Suprapubic skin (tissue), 4 donors: ENCODE results near the gene RAB11FIP2. TPM values are rescaled to one million over a fixed set of nuclear protein-coding genes. Genes with fewer than 3 reads are reported as not detected.

ENCODE experiments used
- DNase-seq, 2 donors: peaks; one replicate each; pipeline ENCODE4 v3.0.0-alpha.2; 2019; ENCODE audit warnings: low spot score in 2 of 2
- H3K27ac ChIP-seq: fragments of 200-600 bp; sonication (generic); one replicate; pipeline ENCODE4 v1.5.1; 2019
- H3K27me3 ChIP-seq: fragments of 200-600 bp; sonication (generic); one replicate; pipeline ENCODE4 v1.5.1; 2019
- H3K36me3 ChIP-seq: fragments of 200-600 bp; sonication (generic); one replicate; pipeline ENCODE4 v1.5.1; 2019
- H3K4me1 ChIP-seq: fragments of 200-600 bp; sonication (generic); one replicate; pipeline ENCODE4 v1.5.1; 2019
- H3K4me3 ChIP-seq: fragments of 200-600 bp; sonication (generic); one replicate; pipeline ENCODE4 v1.5.1; 2019; ENCODE audit warnings: mild to moderate bottlenecking
- H3K9me3 ChIP-seq: fragments of 200-600 bp; sonication (generic); one replicate; pipeline ENCODE4 v1.5.1; 2019
- CTCF ChIP-seq, 2 donors: fragments of 200-600 bp in 1 of 2; fragments of 450-650 bp in 1 of 2; sonication (generic) in 1 of 2; IDR thresholded peaks; one replicate each; pipeline ENCODE4 v1.5.1; 2016 to 2019; ENCODE audit warnings: antibody characterized with exemption in 2 of 2, mild to moderate bottlenecking in 1 of 2, moderate library complexity in 1 of 2
- EP300 ChIP-seq: sonication (generic); formaldehyde crosslinking; IDR thresholded peaks from one replicate; pipeline ENCODE4 v1.6.1; 2017; ENCODE audit warnings: antibody characterized with exemption
- POLR2A ChIP-seq, 2 donors: fragments of 450-650 bp; IDR thresholded peaks; one replicate each; pipeline ENCODE4 v1.6.1; 2017; ENCODE audit warnings: antibody characterized with exemption in 2 of 2, mild to moderate bottlenecking in 2 of 2, moderate library complexity in 2 of 2
- POLR2AphosphoS5 ChIP-seq, 3 donors: sonication (generic); formaldehyde crosslinking; IDR thresholded peaks; one replicate each; pipeline ENCODE4 v1.6.1; 2017; ENCODE audit warnings: antibody characterized with exemption in 3 of 3
- WGBS: methylation state at CpG from one replicate; pipeline ENCODE4 v1.1.5; 2018; 5-methylcytosine and 5-hydroxymethylcytosine counted together
- total RNA-seq, 4 donors: library from RNA; depleted of rRNA; stranded (reverse); fragments of >200 nt; gene quantifications; one replicate each; pipeline ENCODE4 v1.1.0, GENCODE V29; 2016

Gene RAB11FIP2
- total RNA-seq, 4 donors from 2014 or later: 10.2 to 29.0 (median 13.0) TPM

GRCh38 chr10:118026936-118027335 lies 19.8 kb downstream of the RAB11FIP2 start:
- H3K36me3 ChIP-seq: peaks cover 4% of the 10 kb centered on the region
- no peaks in the 10 kb centered on the region for H3K9me3 ChIP-seq
- TF ChIP-seq POLR2AphosphoS5 (IDR thresholded peaks at IDR 0.05) (no peak), POLR2A (IDR thresholded peaks at IDR 0.05) (no peak), CTCF (IDR thresholded peaks at IDR 0.05) (no peak), EP300 (no peak)
- no peak overlapping the region for H3K27ac ChIP-seq
- no peak overlapping the region for H3K4me3 ChIP-seq
- peaks cover 10% of the 10 kb centered on the region for H3K4me1 ChIP-seq
- DNase-seq: no peak
- 87% methylated on average over 4 of the region's 4 CpGs for WGBS
- H3K27me3 ChIP-seq: no peaks in the 10 kb centered on the region

- H3K9me3 ChIP-seq: no peaks in the 10 kb centered on the region
- H3K4me3 ChIP-seq: no peak overlapping the region
- TF ChIP-seq POLR2AphosphoS5 (IDR thresholded peaks at IDR 0.05) (no peak), POLR2A (IDR thresholded peaks at IDR 0.05) (no peak), CTCF (IDR thresholded peaks at IDR 0.05) (no peak), EP300 (no peak)
- H3K36me3 ChIP-seq: peaks cover 11% of the 10 kb centered on the region
- WGBS: 80% methylated on average over 3 of the region's 3 CpGs
- DNase-seq: no peak
- no peaks in the 10 kb centered on the region for H3K4me1 ChIP-seq
- H3K27ac ChIP-seq: no peak overlapping the region
- H3K27me3 ChIP-seq: no peaks in the 10 kb centered on the region
Observed at GRCh38 chr10:118020365-118020764, 26.4 kb downstream of the RAB11FIP2 start.

- no peaks in the 10 kb centered on the region for H3K9me3 ChIP-seq
- H3K4me3 ChIP-seq: no peak overlapping the region
- no peaks in the 10 kb centered on the region for H3K27me3 ChIP-seq
- no peak for DNase-seq
- no peaks in the 10 kb centered on the region for H3K4me1 ChIP-seq
- TF ChIP-seq POLR2AphosphoS5 (IDR thresholded peaks at IDR 0.05): no peak
- no peak for TF ChIP-seq EP300
- no peak for TF ChIP-seq POLR2A (IDR thresholded peaks at IDR 0.05)
- TF ChIP-seq CTCF (IDR thresholded peaks at IDR 0.05): no peak
- 94% methylated on average over 5 of the region's 5 CpGs for WGBS
- no peak overlapping the region for H3K27ac ChIP-seq
- H3K36me3 ChIP-seq: peaks cover 11% of the 10 kb centered on the region
Observed at GRCh38 chr10:118017850-118018249, 28.9 kb downstream of the RAB11FIP2 start.

GRCh38 chr10:118017071-118017740 lies 29.5 kb downstream of the RAB11FIP2 start:
- Histone ChIP-seq H3K4me3 (no peak overlapping the region), H3K27me3 (no peaks in the 10 kb centered on the region), H3K9me3 (no peaks in the 10 kb centered on the region), H3K4me1 (no peaks in the 10 kb centered on the region), H3K27ac (no peak overlapping the region), H3K36me3 (peaks cover 11% of the 10 kb centered on the region)
- WGBS: 87% methylated on average over 12 of the region's 12 CpGs
- no peak for TF ChIP-seq POLR2AphosphoS5 (IDR thresholded peaks at IDR 0.05)
- no peak for DNase-seq

- no peaks in the 10 kb centered on the region for H3K27me3 ChIP-seq
- no peak overlapping the region for H3K27ac ChIP-seq
- H3K36me3 ChIP-seq: peaks cover 23% of the 10 kb centered on the region
- no peaks in the 10 kb centered on the region for H3K4me1 ChIP-seq
- no peaks in the 10 kb centered on the region for H3K9me3 ChIP-seq
- no peak for DNase-seq
- TF ChIP-seq EP300: no peak
- TF ChIP-seq POLR2A (IDR thresholded peaks at IDR 0.05): no peak
- no peak for TF ChIP-seq CTCF (IDR thresholded peaks at IDR 0.05)
- TF ChIP-seq POLR2AphosphoS5 (IDR thresholded peaks at IDR 0.05): no peak
- H3K4me3 ChIP-seq: no peak overlapping the region
Observed at GRCh38 chr10:118012952-118013525, 33.7 kb downstream of the RAB11FIP2 start.
